ENCODE results near the gene PAH.

GRCh38 chr12:102824218-102824835 lies 92.7 kb downstream of the PAH start:
- TF ChIP-seq RAD51 (IDR thresholded peaks at IDR 0.05; ENCODE audit: borderline replicate concordance) (no peak), ZBTB21 (CRISPR knock-in tag; IDR thresholded peaks at IDR 0.05) (peak; percentile 39; the same call in 1 of the 2 replicates), ZNF777 (CRISPR knock-in tag; IDR thresholded peaks at IDR 0.05) (no peak), MED1 (CRISPR knock-in tag; IDR thresholded peaks at IDR 0.05) (peak; percentile 18; the same call in 1 of the 2 replicates), ZKSCAN8 (CRISPR knock-in tag; IDR thresholded peaks at IDR 0.05; ENCODE audit: borderline replicate concordance) (no peak), ZNF776 (CRISPR knock-in tag; IDR thresholded peaks at IDR 0.05) (no peak; the same call in 1 of the 2 replicates), REPIN1 (CRISPR knock-in tag; IDR thresholded peaks at IDR 0.05; ENCODE audit: borderline replicate concordance, low read depth) (0 out of 2 replicates have a peak, but pooled peaks have one; percentile 24), JUND (CRISPR knock-in tag; IDR thresholded peaks at IDR 0.05) (no peak), HNRNPUL1 (IDR thresholded peaks at IDR 0.05; ENCODE audit: low read depth, low read length) (no peak)
- TF ChIP-seq, protein P1, sequence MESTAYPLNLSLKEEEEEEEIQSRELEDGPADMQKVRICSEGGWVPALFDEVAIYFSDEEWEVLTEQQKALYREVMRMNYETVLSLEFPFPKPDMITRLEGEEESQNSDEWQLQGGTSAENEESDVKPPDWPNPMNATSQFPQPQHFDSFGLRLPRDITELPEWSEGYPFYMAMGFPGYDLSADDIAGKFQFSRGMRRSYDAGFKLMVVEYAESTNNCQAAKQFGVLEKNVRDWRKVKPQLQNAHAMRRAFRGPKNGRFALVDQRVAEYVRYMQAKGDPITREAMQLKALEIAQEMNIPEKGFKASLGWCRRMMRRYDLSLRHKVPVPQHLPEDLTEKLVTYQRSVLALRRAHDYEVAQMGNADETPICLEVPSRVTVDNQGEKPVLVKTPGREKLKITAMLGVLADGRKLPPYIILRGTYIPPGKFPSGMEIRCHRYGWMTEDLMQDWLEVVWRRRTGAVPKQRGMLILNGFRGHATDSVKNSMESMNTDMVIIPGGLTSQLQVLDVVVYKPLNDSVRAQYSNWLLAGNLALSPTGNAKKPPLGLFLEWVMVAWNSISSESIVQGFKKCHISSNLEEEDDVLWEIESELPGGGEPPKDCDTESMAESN (CRISPR knock-in tag; conservative IDR thresholded peaks at IDR 0.05) = no peak
- TF ChIP-seq, protein P2, sequence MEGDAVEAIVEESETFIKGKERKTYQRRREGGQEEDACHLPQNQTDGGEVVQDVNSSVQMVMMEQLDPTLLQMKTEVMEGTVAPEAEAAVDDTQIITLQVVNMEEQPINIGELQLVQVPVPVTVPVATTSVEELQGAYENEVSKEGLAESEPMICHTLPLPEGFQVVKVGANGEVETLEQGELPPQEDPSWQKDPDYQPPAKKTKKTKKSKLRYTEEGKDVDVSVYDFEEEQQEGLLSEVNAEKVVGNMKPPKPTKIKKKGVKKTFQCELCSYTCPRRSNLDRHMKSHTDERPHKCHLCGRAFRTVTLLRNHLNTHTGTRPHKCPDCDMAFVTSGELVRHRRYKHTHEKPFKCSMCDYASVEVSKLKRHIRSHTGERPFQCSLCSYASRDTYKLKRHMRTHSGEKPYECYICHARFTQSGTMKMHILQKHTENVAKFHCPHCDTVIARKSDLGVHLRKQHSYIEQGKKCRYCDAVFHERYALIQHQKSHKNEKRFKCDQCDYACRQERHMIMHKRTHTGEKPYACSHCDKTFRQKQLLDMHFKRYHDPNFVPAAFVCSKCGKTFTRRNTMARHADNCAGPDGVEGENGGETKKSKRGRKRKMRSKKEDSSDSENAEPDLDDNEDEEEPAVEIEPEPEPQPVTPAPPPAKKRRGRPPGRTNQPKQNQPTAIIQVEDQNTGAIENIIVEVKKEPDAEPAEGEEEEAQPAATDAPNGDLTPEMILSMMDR (CRISPR knock-in tag; IDR thresholded peaks at IDR 0.05) = peak; percentile 8; the same call in 1 of the 2 replicates

Data from HepG2 (cell line).